A673 (cell line): Measurements from ENCODE around the gene PNLIPRP1.

ENCODE experiments used
- EZH2 ChIP-seq: fragments of 200-600 bp; sonication (generic); IDR thresholded peaks from 2 replicates; pipeline ENCODE4 v1.6.1; 2017; ENCODE audit warnings: borderline replicate concordance, low read depth, mild to moderate bottlenecking, mixed read lengths, antibody characterized with exemption, low read length; ENCODE audit not compliant: poor library complexity, severe bottlenecking
- TF ChIP-seq, protein P1 (sequence below): fragments of 300-800, 200-600 bp; sonication (generic); conservative IDR thresholded peaks from 2 replicates; pipeline ENCODE4 v1.5.1; 2017; ENCODE audit warnings: low read depth, mild to moderate bottlenecking, antibody characterized with exemption, low read length, moderate library complexity, mixed read lengths

DNA sequence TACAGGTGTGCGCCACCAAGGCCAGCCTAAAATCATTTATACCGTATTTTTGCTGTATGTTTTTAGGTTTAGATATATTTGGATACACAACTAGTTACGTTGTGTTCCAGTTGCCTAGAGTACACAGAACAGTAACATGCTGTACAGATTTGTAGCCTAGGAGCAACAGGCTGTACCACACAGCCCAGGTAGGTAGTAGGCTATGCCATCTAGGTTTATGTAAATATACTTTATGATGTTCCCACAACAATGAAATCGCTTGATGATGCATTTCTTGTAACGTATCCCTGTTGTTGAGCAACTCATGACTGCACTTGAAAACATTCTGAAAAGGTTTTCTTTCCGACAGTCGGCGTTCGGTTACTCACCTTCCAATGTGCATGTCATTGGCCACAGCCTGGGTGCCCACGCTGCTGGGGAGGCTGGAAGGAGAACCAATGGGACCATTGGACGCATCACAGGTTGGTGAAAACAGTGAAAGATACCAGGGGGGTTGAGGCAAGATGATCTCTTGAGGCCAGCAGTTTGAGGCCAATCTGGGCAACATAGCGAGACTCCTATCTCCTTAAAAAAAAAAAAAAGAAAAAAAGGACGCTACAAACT is 37.3 kb upstream of the PNLIPRP1 start:
- TF ChIP-seq, protein P1, sequence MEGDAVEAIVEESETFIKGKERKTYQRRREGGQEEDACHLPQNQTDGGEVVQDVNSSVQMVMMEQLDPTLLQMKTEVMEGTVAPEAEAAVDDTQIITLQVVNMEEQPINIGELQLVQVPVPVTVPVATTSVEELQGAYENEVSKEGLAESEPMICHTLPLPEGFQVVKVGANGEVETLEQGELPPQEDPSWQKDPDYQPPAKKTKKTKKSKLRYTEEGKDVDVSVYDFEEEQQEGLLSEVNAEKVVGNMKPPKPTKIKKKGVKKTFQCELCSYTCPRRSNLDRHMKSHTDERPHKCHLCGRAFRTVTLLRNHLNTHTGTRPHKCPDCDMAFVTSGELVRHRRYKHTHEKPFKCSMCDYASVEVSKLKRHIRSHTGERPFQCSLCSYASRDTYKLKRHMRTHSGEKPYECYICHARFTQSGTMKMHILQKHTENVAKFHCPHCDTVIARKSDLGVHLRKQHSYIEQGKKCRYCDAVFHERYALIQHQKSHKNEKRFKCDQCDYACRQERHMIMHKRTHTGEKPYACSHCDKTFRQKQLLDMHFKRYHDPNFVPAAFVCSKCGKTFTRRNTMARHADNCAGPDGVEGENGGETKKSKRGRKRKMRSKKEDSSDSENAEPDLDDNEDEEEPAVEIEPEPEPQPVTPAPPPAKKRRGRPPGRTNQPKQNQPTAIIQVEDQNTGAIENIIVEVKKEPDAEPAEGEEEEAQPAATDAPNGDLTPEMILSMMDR, result no peak
- no peak for TF ChIP-seq EZH2
